ENCODE data around the gene DONSON.

Gene DONSON

GRCh38 chr21:33540711-33541104, 47.8 kb downstream of the DONSON start:
- no peak for DNase-seq

- DNase-seq: no peak
These were observed 48.9 kb downstream of the DONSON start for GRCh38 chr21:33539616-33540015.

GRCh38 chr21:33537212-33537611, 51.3 kb downstream of the DONSON start:
- DNase-seq: no peak

GRCh38 chr21:33531007-33531406, 57.5 kb downstream of the DONSON start:
- no peak for DNase-seq
